SU-DHL-6 (cell line): ENCODE results near the gene PACS1.

Source experiments
- CTCF ChIP-seq: fragments of 200-600 bp; sonication (generic); IDR thresholded peaks from one replicate; pipeline ENCODE4 v1.5.1; 2017; ENCODE audit warnings: antibody characterized with exemption, mild to moderate bottlenecking, low read length, moderate library complexity; ENCODE audit not compliant: insufficient read depth, poor library complexity, severe bottlenecking
- EZH2phosphoT487 ChIP-seq: fragments of 200-600 bp; sonication (generic), shearing (Covaris generic); conservative IDR thresholded peaks from 2 replicates; pipeline ENCODE4 v1.6.1; 2018; ENCODE audit warnings: mild to moderate bottlenecking, antibody characterized with exemption, low read length, moderate library complexity, mixed read lengths

GRCh38 chr11:66221012-66221411 lies 150.9 kb downstream of the PACS1 start:
- no peak for TF ChIP-seq CTCF
- no peak for TF ChIP-seq EZH2phosphoT487
